Activated T-cell treated with anti-CD3 and anti-CD28 coated beads for 24 hours (primary cell): ENCODE results near the gene NT5DC2.
A peak's percentile ranks its signal among the peaks of the same experiment; 100 is the strongest.

Source experiments
- DNase-seq: peaks from one replicate; pipeline ENCODE4 v3.0.0-alpha.2; 2020; ENCODE audit warnings: low read depth

Gene NT5DC2

GRCh38 chr3:52533623-52534280 is at the start of gene NT5DC2:
Gene NT5DC2 (minus strand): TSS chr3:52533857. CDS start chr3:52533737, 120 bp downstream.
- peak; percentile 60 for DNase-seq

GRCh38 chr3:52574056-52574965 is 40.7 kb upstream of the NT5DC2 start:
- no peak for DNase-seq

GRCh38 chr3:52572221-52572620 is 38.6 kb upstream of the NT5DC2 start:
- DNase-seq, result no peak

GRCh38 chr3:52570076-52570475 is 36.4 kb upstream of the NT5DC2 start:
- no peak for DNase-seq

- no peak for DNase-seq
Measured at GRCh38 chr3:52568069-52568468, 34.4 kb upstream of the NT5DC2 start.

GRCh38 chr3:52563984-52564383 is 30.3 kb upstream of the NT5DC2 start:
- DNase-seq, result no peak

- DNase-seq, result no peak
Measured at GRCh38 chr3:52561028-52561747, 27.5 kb upstream of the NT5DC2 start.

- no peak for DNase-seq
Measured at GRCh38 chr3:52558436-52558835, 24.8 kb upstream of the NT5DC2 start.

GRCh38 chr3:52557011-52557960 is 23.6 kb upstream of the NT5DC2 start:
- DNase-seq, result no peak

GRCh38 chr3:52555056-52555455 is 21.4 kb upstream of the NT5DC2 start:
- no peak for DNase-seq

GRCh38 chr3:52554026-52554755 is 20.5 kb upstream of the NT5DC2 start:
- no peak for DNase-seq

GRCh38 chr3:52552089-52552488 is 18.4 kb upstream of the NT5DC2 start:
- no peak for DNase-seq

- DNase-seq, result no peak
Measured at GRCh38 chr3:52551118-52551517, 17.5 kb upstream of the NT5DC2 start.

- no peak for DNase-seq
Measured at GRCh38 chr3:52547143-52547542, 13.5 kb upstream of the NT5DC2 start.

- no peak for DNase-seq
Measured at GRCh38 chr3:52546111-52546901, 12.6 kb upstream of the NT5DC2 start.

- no peak for DNase-seq
Measured at GRCh38 chr3:52544937-52545336, 11.3 kb upstream of the NT5DC2 start.

- no peak for DNase-seq
Measured at GRCh38 chr3:52541050-52541449, 7.4 kb upstream of the NT5DC2 start.

GRCh38 chr3:52539010-52539653 is 5.5 kb upstream of the NT5DC2 start:
- DNase-seq, result no peak

GRCh38 chr3:52537726-52538421 is 4.2 kb upstream of the NT5DC2 start:
- no peak for DNase-seq
